ENCODE measurements around the gene FNDC3A. TPM values are rescaled to one million over a fixed set of nuclear protein-coding genes. Genes with fewer than 3 reads are reported as not detected.
A peak's percentile ranks its signal among the peaks of the same experiment; 100 is the strongest.

Gene FNDC3A
- polyA plus RNA-seq, 1 of the 3 experiments (the other 2 are of a cell fraction): 27.7 TPM

DNA sequence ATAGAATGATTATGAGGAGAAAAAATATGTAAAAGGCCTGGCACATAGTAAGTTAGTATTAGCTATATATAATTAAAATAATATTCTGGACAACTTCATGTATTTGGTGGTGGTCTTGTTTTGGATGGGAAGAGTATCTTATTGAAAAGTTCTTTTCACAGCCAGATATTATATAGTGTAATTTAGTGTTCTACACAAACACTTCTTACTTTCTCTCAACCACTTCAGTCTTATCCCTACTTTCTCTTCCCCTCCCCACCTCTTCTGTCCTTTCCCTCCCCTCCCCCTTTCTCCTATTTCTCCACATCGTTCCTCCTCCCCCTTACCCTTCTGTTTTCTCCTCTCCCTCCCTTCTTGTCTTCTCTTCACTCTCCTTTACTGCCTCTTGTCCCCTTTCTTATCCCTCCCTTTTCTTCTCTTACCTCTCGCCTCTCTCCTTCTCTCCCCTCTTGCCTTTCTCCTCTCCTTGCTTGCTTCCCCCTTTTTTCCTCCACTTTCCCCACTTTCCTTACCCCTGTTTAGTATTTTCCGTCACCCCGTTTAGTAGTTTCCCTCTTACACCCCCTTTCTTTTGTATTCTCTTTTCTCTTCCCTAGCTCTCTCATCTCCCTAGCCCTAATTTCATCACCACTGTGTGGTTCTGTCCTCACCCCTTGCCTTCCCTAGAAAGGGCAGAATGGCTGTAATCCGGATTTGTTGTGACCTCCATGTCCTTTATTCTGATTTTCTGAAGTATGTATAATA lies 137.2 kb downstream of the FNDC3A start:
- CTCF ChIA-PET: interaction anchor here (0.5 to 1.6 kb wide), 5 partner anchors 12 to 198 kb away, joined by 3 to 6 read pairs (median 3); no protein-coding TSS in a partner anchor
- DNase-seq: no peak
- Histone ChIP-seq H3K9me3 (no peaks in the 10 kb centered on the region), H3K79me2 (ENCODE audit: insufficient read depth) (peaks cover 91% of the 10 kb centered on the region), H3K27ac (ENCODE audit: low read depth in 2 of 2, low read length in 1 of 2) (peak overlapping the region in 1 of 2 experiments; percentile 62; a peak in 2 of 4 replicates), H3F3A (replicated peaks; ENCODE audit: insufficient read depth) (peaks cover 19% of the 10 kb centered on the region), H3K36me3 (replicated peaks in 1 of 2; ENCODE audit: control insufficient read depth in 1 of 2, insufficient read depth in 2 of 2, low read length in 1 of 2) (peaks cover 30 to 34% of the 10 kb centered on the region in 2 experiments), H3K9me2 (no peaks in the 10 kb centered on the region), H3K4me1 (ENCODE audit: control insufficient read depth in 1 of 2, insufficient read depth in 2 of 2, low read depth in 1 of 2, low read length in 1 of 2) (peaks cover 6 to 23% of the 10 kb centered on the region in 2 experiments; a peak in 3 of 4 replicates), H3K4me3 (ENCODE audit: low read depth in 2 of 2, low read length in 1 of 2) (no peak overlapping the region), H3K9ac (peak overlapping the region; percentile 52; the same call in 1 of the 2 replicates), H4K20me1 (ENCODE audit: insufficient read depth) (no peaks in the 10 kb centered on the region), H3K27me3 (ENCODE audit: insufficient read depth) (no peaks in the 10 kb centered on the region), H2AFZ (ENCODE audit: low read depth) (no peak overlapping the region), H3K4me2 (peak overlapping the region; percentile 62)
- POLR2A ChIA-PET: interaction anchor here (1.1 kb wide), 1 partner anchor 330 kb away, joined by 3 read pairs; no protein-coding TSS in a partner anchor
- WGBS (ENCODE audit: low lambda C conversion rate): 64% methylated on average over 5 of the region's 5 CpGs
- TF ChIP-seq TAF1 (IDR thresholded peaks at IDR 0.05; ENCODE audit: borderline replicate concordance, low read depth, low read length) (no peak), SIN3A (IDR thresholded peaks at IDR 0.05; ENCODE audit: borderline replicate concordance, low read depth, low read length) (no peak), NRF1 (IDR thresholded peaks at IDR 0.05; ENCODE audit: low read depth, low read length) (no peak), NFIC (IDR thresholded peaks at IDR 0.05; ENCODE audit: borderline replicate concordance) (no peak), GATA2 (CRISPR knock-in tag; IDR thresholded peaks at IDR 0.05) (no peak), FOXM1 (IDR thresholded peaks at IDR 0.05; ENCODE audit: low read depth) (no peak), TEAD4 (IDR thresholded peaks at IDR 0.05; ENCODE audit: borderline replicate concordance, insufficient read depth) (no peak), RXRA (IDR thresholded peaks at IDR 0.05; ENCODE audit: borderline replicate concordance, low read depth) (no peak), YY1 (IDR thresholded peaks at IDR 0.05; ENCODE audit: low read depth) (no peak), RAD21 (IDR thresholded peaks at IDR 0.05; ENCODE audit: low read length) (no peak), FOSL2 (IDR thresholded peaks at IDR 0.05; ENCODE audit: borderline replicate concordance, low read depth) (no peak), MXI1 (IDR thresholded peaks at IDR 0.05; ENCODE audit: low read depth, low read length) (no peak), JUND (IDR thresholded peaks at IDR 0.05) (no peak)
- TF ChIP-seq, protein P1, sequence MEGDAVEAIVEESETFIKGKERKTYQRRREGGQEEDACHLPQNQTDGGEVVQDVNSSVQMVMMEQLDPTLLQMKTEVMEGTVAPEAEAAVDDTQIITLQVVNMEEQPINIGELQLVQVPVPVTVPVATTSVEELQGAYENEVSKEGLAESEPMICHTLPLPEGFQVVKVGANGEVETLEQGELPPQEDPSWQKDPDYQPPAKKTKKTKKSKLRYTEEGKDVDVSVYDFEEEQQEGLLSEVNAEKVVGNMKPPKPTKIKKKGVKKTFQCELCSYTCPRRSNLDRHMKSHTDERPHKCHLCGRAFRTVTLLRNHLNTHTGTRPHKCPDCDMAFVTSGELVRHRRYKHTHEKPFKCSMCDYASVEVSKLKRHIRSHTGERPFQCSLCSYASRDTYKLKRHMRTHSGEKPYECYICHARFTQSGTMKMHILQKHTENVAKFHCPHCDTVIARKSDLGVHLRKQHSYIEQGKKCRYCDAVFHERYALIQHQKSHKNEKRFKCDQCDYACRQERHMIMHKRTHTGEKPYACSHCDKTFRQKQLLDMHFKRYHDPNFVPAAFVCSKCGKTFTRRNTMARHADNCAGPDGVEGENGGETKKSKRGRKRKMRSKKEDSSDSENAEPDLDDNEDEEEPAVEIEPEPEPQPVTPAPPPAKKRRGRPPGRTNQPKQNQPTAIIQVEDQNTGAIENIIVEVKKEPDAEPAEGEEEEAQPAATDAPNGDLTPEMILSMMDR (IDR thresholded peaks at IDR 0.05): no peak

GRCh38 chr13:49113526-49114286 lies 138.0 kb downstream of the FNDC3A start:
- H3K9ac ChIP-seq: peak overlapping the region; percentile 52; the same call in 1 of the 2 replicates
- TF ChIP-seq POLR2AphosphoS5 (IDR thresholded peaks at IDR 0.05; ENCODE audit: low read depth, low read length) (no peak), FOXJ3 (CRISPR knock-in tag; IDR thresholded peaks at IDR 0.05) (no peak), FOSL2 (IDR thresholded peaks at IDR 0.05; ENCODE audit: borderline replicate concordance, low read depth) (peak; percentile 46; the same call in 1 of the 2 replicates), JUND (IDR thresholded peaks at IDR 0.05) (peak; percentile 37)
- no peaks in the 10 kb centered on the region for H3K9me3 ChIP-seq
- ChIA-PET POLR2A (no interaction called here), CTCF (interaction anchor here (0.5 to 1.4 kb wide), 2 partner anchors 12 to 198 kb away, joined by 3 read pairs; no protein-coding TSS in a partner anchor)
- H3F3A ChIP-seq (replicated peaks; ENCODE audit: insufficient read depth): peaks cover 13% of the 10 kb centered on the region
- no peaks in the 10 kb centered on the region for H3K9me2 ChIP-seq
- no peak overlapping the region for H2AFZ ChIP-seq (ENCODE audit: low read depth)
- H4K20me1 ChIP-seq (ENCODE audit: insufficient read depth): no peaks in the 10 kb centered on the region
- H3K36me3 ChIP-seq (replicated peaks in 1 of 2; ENCODE audit: control insufficient read depth in 1 of 2, insufficient read depth in 2 of 2, low read length in 1 of 2): peaks cover 34 to 39% of the 10 kb centered on the region in 2 experiments
- H3K4me1 ChIP-seq (ENCODE audit: control insufficient read depth in 1 of 2, insufficient read depth in 2 of 2, low read depth in 1 of 2, low read length in 1 of 2): peaks cover 6 to 23% of the 10 kb centered on the region in 2 experiments; a peak in 3 of 4 replicates
- no peaks in the 10 kb centered on the region for H3K27me3 ChIP-seq (ENCODE audit: insufficient read depth)
- no peak overlapping the region for H3K4me3 ChIP-seq (ENCODE audit: low read depth in 2 of 2, low read length in 1 of 2)
- WGBS (ENCODE audit: low lambda C conversion rate): 13% methylated on average over 1 of the region's 1 CpG
- peak overlapping the region; percentile 28 to 62 for H3K27ac ChIP-seq (ENCODE audit: low read depth in 2 of 2, low read length in 1 of 2)
- no peak for DNase-seq
- H3K4me2 ChIP-seq: peak overlapping the region; percentile 62
- peaks cover 89% of the 10 kb centered on the region for H3K79me2 ChIP-seq (ENCODE audit: insufficient read depth)

All from SK-N-SH (cell line).